DOHH2 (cell line): ENCODE measurements around the gene RAPH1.

Experiments used
- H3F3A ChIP-seq: fragments of 200-600 bp; sonication (generic), shearing (Covaris generic); 2 replicates; pipeline ENCODE4 v1.6.0; 2016; ENCODE audit warnings: antibody characterized with exemption, mild to moderate bottlenecking; ENCODE audit not compliant: control insufficient read depth, insufficient read depth
- H3K27ac ChIP-seq: fragments of 200-600 bp; sonication (generic); 2 replicates; pipeline ENCODE4 v1.5.1; 2014; ENCODE audit warnings: low read depth, mild to moderate bottlenecking, low read length, moderate library complexity
- H3K27me3 ChIP-seq: fragments of 200-600 bp; sonication (generic); 2 replicates; pipeline ENCODE4 v1.6.1; 2014; ENCODE audit warnings: mild to moderate bottlenecking, low read length, mixed read lengths; ENCODE audit not compliant: control insufficient read depth
- H3K36me3 ChIP-seq: fragments of 200-600 bp; sonication (generic); 2 replicates; pipeline ENCODE4 v1.6.1; 2014; ENCODE audit warnings: mild to moderate bottlenecking, low read length, moderate library complexity, mixed read lengths; ENCODE audit not compliant: control insufficient read depth
- H3K4me1 ChIP-seq: fragments of 200-600 bp; sonication (generic); 2 replicates; pipeline ENCODE4 v1.6.1; 2014; ENCODE audit warnings: mild to moderate bottlenecking, low read length, mixed read lengths; ENCODE audit not compliant: control insufficient read depth
- H3K4me2 ChIP-seq: fragments of 200-600 bp; sonication (generic); 2 replicates; pipeline ENCODE4 v1.6.0; 2014; ENCODE audit warnings: mild to moderate bottlenecking, low read length, moderate library complexity
- H3K4me3 ChIP-seq: fragments of 200-600 bp; sonication (generic); 2 replicates; pipeline ENCODE4 v1.5.1; 2014; ENCODE audit warnings: mild to moderate bottlenecking, low read length, mixed read lengths
- H3K79me2 ChIP-seq: fragments of 200-600 bp; sonication (generic); 2 replicates; pipeline ENCODE4 v1.6.1; 2014; ENCODE audit warnings: mild to moderate bottlenecking, low read length, mixed read lengths; ENCODE audit not compliant: control insufficient read depth
- H3K9me2 ChIP-seq: fragments of 200-600 bp; sonication (generic); replicated peaks from 2 replicates; pipeline ENCODE4 v1.6.1; 2014; ENCODE audit warnings: mild to moderate bottlenecking, low read length, mixed read lengths; ENCODE audit not compliant: control insufficient read depth
- H3K9me3 ChIP-seq: fragments of 200-600 bp; sonication (generic); 2 replicates; pipeline ENCODE4 v1.6.1; 2014; ENCODE audit warnings: antibody characterized with exemption, low read length, mixed read lengths; ENCODE audit not compliant: control insufficient read depth, insufficient read depth
- H4K20me1 ChIP-seq: fragments of 200-600 bp; sonication (generic); 2 replicates; pipeline ENCODE4 v1.6.0; 2014; ENCODE audit warnings: low read depth, mild to moderate bottlenecking, antibody characterized with exemption, low read length, moderate library complexity; ENCODE audit not compliant: control insufficient read depth, insufficient read depth
- CTCF ChIP-seq: fragments of 200-600 bp; sonication (generic); IDR thresholded peaks from one replicate; pipeline ENCODE4 v1.5.1; 2014; ENCODE audit warnings: antibody characterized with exemption, mild to moderate bottlenecking, low read depth, low read length; ENCODE audit not compliant: poor library complexity, severe bottlenecking
- EZH2phosphoT487 ChIP-seq: fragments of 200-600 bp; sonication (generic); IDR thresholded peaks from 2 replicates; pipeline ENCODE4 v1.6.1; 2017; ENCODE audit warnings: borderline replicate concordance, mild to moderate bottlenecking, antibody characterized with exemption, low read length, moderate library complexity, mixed read lengths

The RAPH1 gene

GRCh38 chr2:203535784-203536585 lies 884 bp upstream of the RAPH1 start:
- Histone ChIP-seq H3K27me3 (peaks cover 58% of the 10 kb centered on the region), H3K4me1 (peaks cover 8% of the 10 kb centered on the region), H3K79me2 (no peaks in the 10 kb centered on the region), H3K9me3 (peaks cover 3% of the 10 kb centered on the region; the same call in 1 of the 2 replicates), H3K9me2 (no peaks in the 10 kb centered on the region), H3K4me2 (peak overlapping the region; percentile 43), H3K36me3 (no peaks in the 10 kb centered on the region), H4K20me1 (no peaks in the 10 kb centered on the region), H3F3A (no peaks in the 10 kb centered on the region), H3K4me3 (peak overlapping the region; percentile 38; the same call in 1 of the 2 replicates), H3K27ac (no peak overlapping the region)
- 0 out of 2 replicates have a peak, but pooled peaks have one; percentile 13 for TF ChIP-seq EZH2phosphoT487
- no peak for TF ChIP-seq CTCF

GRCh38 chr2:203534621-203535077 lies 452 bp downstream of the RAPH1 start:
- H3K4me2 ChIP-seq = peak overlapping the region; percentile 83
- no peaks in the 10 kb centered on the region for H3F3A ChIP-seq
- peaks cover 66% of the 10 kb centered on the region for H3K27me3 ChIP-seq
- H3K4me3 ChIP-seq = peak overlapping the region; percentile 73
- no peaks in the 10 kb centered on the region for H4K20me1 ChIP-seq
- no peaks in the 10 kb centered on the region for H3K9me2 ChIP-seq
- no peak overlapping the region for H3K27ac ChIP-seq
- H3K79me2 ChIP-seq = no peaks in the 10 kb centered on the region
- peaks cover 3% of the 10 kb centered on the region; the same call in 1 of the 2 replicates for H3K9me3 ChIP-seq
- H3K4me1 ChIP-seq = peaks cover 8% of the 10 kb centered on the region
- TF ChIP-seq EZH2phosphoT487 (peak; percentile 97; the same call in 1 of the 2 replicates), CTCF (no peak)
- H3K36me3 ChIP-seq = no peaks in the 10 kb centered on the region

- peaks cover 3% of the 10 kb centered on the region; the same call in 1 of the 2 replicates for H3K9me3 ChIP-seq
- H3K27me3 ChIP-seq = peaks cover 63% of the 10 kb centered on the region
- H3K36me3 ChIP-seq = no peaks in the 10 kb centered on the region
- H3K4me1 ChIP-seq = peaks cover 8% of the 10 kb centered on the region
- H3K79me2 ChIP-seq = no peaks in the 10 kb centered on the region
- no peaks in the 10 kb centered on the region for H3K9me2 ChIP-seq
- no peak overlapping the region for H3K27ac ChIP-seq
- H3K4me3 ChIP-seq = peak overlapping the region; percentile 73
- no peaks in the 10 kb centered on the region for H4K20me1 ChIP-seq
- H3F3A ChIP-seq = no peaks in the 10 kb centered on the region
- TF ChIP-seq EZH2phosphoT487 (no peak), CTCF (no peak)
- peak overlapping the region; percentile 83 for H3K4me2 ChIP-seq
Observed at GRCh38 chr2:203533676-203534591, 1.2 kb downstream of the RAPH1 start.
